GM23338 (cell line): ENCODE data around the gene PKD2.
"Not testable (repeated sequence)": the region's sequence is repeated elsewhere in the genome, so short reads cannot be mapped to it uniquely, and the experiment has no call there.

Experiments
- CREB1 ChIP-seq: fragments of 250-450 bp; sonication (Bioruptor Pico); IDR thresholded peaks from 2 replicates; pipeline ENCODE4 v1.5.0; 2020; ENCODE audit warnings: low read depth, mild to moderate bottlenecking, moderate library complexity
- CTCF ChIP-seq, 2 experiments: fragments of 200-600 bp in 1 of 2; sonication (generic) in 1 of 2; conservative IDR thresholded peaks; 2 replicates each; pipeline versions ENCODE4 v1.5.1 to v1.6.1; 2016 to 2017; ENCODE audit warnings: antibody characterized with exemption in 2 of 2, low read depth in 2 of 2, mild to moderate bottlenecking in 2 of 2, moderate library complexity in 1 of 2
- EZH2 ChIP-seq: fragments of 200-600 bp; sonication (generic); IDR thresholded peaks from one replicate; pipeline ENCODE4 v1.8.0; 2017; ENCODE audit warnings: antibody characterized with exemption, mild to moderate bottlenecking, low read depth; ENCODE audit not compliant: unreplicated experiment
- EZH2phosphoT487 ChIP-seq: fragments of 200-600 bp; sonication (generic); IDR thresholded peaks from one replicate; pipeline ENCODE4 v1.8.1; 2018; ENCODE audit warnings: antibody characterized with exemption; ENCODE audit not compliant: unreplicated experiment
- JUNB ChIP-seq: IDR thresholded peaks from one replicate; pipeline ENCODE4 v1.6.1; 2016; ENCODE audit warnings: antibody characterized with exemption; ENCODE audit not compliant: unreplicated experiment
- POLR2AphosphoS5 ChIP-seq: IDR thresholded peaks from 2 replicates; pipeline ENCODE4 v1.6.1; 2016; ENCODE audit warnings: antibody characterized with exemption, low read depth
- ZNF114 ChIP-seq: fragments of 250-450 bp; sonication (Bioruptor Pico); IDR thresholded peaks from 2 replicates; pipeline ENCODE4 v1.5.0; 2020; ENCODE audit warnings: mild to moderate bottlenecking, moderate library complexity

GRCh38 chr4:87999191-87999691 is 8.2 kb upstream of the PKD2 start:
- peak; percentile 7 to 47; a peak in 2 of 4 replicates for TF ChIP-seq CTCF (conservative IDR thresholded peaks at IDR 0.05; ENCODE audit: low read depth in 2 of 2)
- TF ChIP-seq POLR2AphosphoS5; CREB1 (CRISPR knock-in tag); ZNF114 (CRISPR knock-in tag); EZH2phosphoT487; EZH2; JUNB: not testable (repeated sequence)
